ENCODE results near the gene OLFML3.

- no peak for TF ChIP-seq EZH2phosphoT487 (IDR thresholded peaks at IDR 0.05)
- no peak for TF ChIP-seq CTCF (IDR thresholded peaks at IDR 0.05)
- no peak for TF ChIP-seq EZH2 (IDR thresholded peaks at IDR 0.05)
Measured at GRCh38 chr1:113945329-113945728, 33.9 kb upstream of the OLFML3 start.

Measured in neural progenitor cell (in vitro differentiated cells).